Superior temporal gyrus (tissue), 1 donor: ENCODE data around the gene PRR11.
"Not testable (repeated sequence)": the region's sequence is repeated elsewhere in the genome, so short reads cannot be mapped to it uniquely, and the experiment has no call there.

Experiments
- DNase-seq: peaks from one replicate; pipeline ENCODE4 v3.0.0-alpha.2; 2016; ENCODE audit errors: extremely low spot score

The PRR11 gene

GRCh38 chr17:59151591-59151990, 4.0 kb upstream of the PRR11 start:
- peak; percentile 10 for DNase-seq

- DNase-seq, result peak; percentile 11
These were observed 2.6 kb upstream of the PRR11 start for GRCh38 chr17:59152925-59153324.

DNA sequence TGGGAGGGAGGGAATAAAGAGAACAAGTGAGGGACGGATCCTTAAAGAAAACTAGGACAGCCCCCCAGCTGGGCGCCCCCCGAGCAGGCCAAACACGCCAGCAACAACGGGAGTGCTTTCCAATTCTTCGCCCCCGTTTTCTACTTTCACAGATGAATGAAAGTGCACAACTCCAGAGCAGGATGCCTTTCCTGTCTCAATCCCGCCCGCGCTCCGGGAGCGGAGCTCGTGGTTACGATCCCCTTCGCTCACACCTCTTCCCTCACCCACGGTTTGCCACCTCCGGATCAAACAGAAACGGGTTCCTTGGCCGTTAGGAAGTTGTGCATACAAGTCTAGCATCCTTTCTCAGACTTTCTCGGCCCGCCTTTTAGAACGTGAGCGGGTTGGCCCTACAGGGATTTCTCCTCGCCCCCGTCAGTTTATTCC, 1.2 kb upstream of the PRR11 start:
- peak; percentile 53 for DNase-seq

DNA sequence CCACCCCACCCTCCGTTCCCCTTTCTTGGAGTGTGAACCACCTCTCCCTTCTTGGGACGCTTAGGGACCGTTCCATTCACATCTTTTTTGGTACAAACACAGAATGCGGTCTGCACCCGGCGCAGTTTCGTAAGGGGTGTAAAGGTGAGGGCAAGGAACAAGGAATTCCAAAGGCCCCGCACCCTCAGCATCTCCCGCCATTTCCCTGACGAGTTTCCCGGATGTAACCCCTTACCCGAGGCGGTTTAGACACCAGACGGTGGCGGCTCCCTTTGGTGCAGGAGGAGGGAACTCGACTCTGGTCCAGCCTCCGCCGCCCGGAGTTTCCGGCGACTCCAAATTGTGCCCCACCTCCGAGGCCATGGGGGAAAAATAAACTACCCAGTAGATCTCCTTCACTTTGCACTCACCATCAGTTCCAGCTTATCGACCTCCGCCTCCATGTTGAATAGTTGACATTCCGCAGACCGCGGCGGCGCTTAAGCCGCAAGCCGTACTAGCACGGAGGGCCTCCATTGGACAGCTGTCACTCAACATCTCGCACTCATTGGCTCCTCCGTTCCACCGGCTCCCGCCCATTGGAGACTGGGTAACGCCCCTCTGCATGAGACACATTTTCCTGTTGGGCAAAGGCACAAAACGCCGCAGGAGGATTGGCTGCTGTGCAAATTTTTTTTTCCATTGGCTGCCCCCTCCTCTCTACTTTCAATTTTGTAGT, 666 bp upstream of the PRR11 start, which contains the start of gene SKA2:
Gene SKA2, minus strand, starts transcription at position 466 of the 718 bp plus-strand sequence. Its CDS starts 23 bp downstream, at position 443.
- DNase-seq, result peak; percentile 100

GRCh38 chr17:59160157-59161025, 4.8 kb downstream of the PRR11 start:
- DNase-seq, result no peak

DNA sequence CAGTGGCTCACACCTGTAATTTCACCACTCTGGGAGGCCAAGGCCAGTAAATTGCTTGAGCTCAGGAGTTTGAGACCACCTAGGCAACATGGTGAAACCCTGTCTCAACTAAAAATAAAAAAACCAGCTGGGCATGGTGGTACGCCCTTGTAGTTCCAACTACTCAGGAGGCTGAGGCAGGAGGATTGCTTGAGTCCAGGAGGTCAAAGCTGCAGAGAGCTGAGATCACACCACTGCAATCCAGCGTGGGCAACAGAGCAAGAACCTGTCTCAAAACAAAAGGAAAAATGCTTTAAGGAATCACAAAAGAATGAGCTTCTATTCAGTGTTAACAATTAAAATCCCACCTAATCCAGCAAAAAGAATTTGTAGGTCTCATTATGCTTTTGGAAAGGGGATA, 5.9 kb downstream of the PRR11 start:
- DNase-seq, result no peak

DNA sequence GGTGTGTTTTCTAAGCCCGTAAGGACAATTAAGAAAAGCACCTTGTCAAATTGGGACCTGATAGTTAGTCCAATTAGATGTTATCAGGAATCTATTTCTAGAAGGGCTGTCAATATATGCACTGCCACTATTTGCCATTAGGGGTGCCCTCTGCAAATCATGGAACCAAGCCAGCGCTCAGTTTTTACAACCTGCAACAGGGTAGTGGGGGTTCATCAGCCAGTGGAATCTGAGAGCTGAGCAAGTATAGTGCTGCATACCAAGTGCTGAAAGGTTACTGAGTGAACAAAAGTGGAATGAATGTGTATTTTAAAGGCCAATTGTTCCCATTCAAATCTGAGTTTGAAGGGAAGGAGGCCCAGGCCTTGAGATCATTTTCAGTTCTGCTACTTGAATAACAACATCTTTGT, 10.4 kb downstream of the PRR11 start:
- peak; percentile 81 for DNase-seq

DNA sequence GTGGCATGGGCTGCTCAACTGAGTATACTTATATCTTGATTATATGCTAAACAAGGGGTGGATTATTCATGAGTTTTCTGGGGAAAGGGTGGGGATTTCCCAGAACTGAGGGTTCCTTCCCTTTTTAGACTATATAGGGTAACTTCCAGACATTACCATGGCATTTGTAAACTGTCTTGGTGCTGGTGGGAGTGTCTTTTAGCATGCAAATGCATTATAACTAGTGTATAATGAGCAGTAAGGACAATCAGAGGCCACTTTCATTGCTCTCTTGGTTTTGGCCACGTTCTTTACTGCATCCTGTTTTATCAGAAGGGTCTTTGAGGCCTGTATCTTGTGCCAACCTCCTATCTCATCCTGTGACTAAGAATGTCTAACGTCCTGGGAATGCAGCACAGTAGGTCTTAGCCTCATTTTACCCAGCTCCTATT, 12.0 kb downstream of the PRR11 start:
- no peak for DNase-seq

DNA sequence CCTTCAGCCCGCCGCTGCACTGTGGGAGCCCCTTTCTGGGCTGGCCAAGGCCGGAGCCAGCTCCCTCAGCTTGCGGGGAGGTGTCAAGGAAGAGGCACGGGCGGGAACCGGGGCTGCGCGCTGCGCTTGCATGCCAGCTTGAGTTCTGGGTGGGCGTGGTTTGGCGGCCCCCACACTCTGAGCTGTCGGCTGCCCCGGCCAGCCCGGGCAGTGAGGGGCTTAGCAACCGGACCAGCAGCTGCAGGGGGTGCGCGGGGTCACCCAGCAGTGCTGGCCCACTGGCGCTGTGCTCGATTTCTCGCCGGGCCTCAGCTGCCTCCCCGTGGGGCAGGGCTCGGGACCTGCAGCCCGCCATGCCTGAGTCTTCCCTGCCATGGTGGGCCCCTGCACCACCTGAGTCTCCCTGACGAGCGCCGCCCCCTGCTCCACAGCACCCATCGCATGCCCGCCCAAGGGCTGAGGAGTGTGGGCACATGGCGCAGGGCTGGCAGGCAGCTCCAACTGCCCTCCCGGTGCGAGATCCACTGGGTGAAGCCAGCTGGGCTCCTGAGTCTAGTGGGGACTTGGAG, 17.0 kb downstream of the PRR11 start:
- DNase-seq, result no peak

DNA sequence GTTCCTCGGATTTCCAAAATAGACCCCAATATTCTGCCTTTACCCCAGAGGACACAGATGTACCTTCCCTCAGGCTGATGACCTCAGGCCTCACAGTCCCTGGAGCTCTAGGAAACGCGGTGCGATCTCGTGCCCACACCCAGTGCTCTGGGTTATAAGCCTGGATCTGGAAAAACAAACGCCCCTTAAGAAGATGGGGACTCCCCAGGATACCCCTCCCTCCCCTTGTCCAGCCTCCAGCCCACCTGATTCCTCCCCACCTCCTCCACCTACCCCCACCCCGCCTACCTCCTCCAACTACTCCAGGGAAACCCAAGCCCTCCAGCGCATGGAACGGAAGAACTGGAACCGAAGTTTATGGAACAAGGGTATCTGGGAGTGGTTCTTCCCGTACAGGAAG, 19.1 kb downstream of the PRR11 start:
- DNase-seq, result no peak

DNA sequence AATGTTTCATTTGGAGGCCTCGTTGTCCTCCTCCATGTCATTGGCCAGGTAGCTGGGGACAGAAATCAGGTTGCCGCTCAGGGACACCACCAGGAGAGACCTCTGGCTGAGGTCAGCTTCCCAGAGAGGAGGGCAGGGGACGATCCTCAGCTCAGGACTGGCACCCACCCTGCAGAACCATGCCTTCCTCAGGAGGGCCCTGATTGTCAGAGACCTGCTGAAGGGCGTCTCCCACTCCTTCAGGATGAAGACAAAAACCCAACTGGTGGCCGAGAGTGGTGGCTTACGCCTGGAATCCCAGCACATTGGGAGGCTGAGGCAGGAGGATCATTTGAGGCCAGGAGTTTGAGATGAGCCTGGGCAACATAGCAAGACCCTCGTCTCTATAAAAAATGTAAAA, 19.5 kb downstream of the PRR11 start:
- DNase-seq, result no peak

- no peak for DNase-seq
These were observed 22.9 kb downstream of the PRR11 start for GRCh38 chr17:59178266-59178985.

GRCh38 chr17:59179601-59180000, 24.1 kb downstream of the PRR11 start:
- DNase-seq, result not testable (repeated sequence)

GRCh38 chr17:59180626-59181025, 25.1 kb downstream of the PRR11 start:
- DNase-seq, result no peak

GRCh38 chr17:59181481-59181880, 25.9 kb downstream of the PRR11 start:
- DNase-seq, result no peak

- DNase-seq, result no peak
These were observed 30.5 kb downstream of the PRR11 start for GRCh38 chr17:59185997-59186396.

DNA sequence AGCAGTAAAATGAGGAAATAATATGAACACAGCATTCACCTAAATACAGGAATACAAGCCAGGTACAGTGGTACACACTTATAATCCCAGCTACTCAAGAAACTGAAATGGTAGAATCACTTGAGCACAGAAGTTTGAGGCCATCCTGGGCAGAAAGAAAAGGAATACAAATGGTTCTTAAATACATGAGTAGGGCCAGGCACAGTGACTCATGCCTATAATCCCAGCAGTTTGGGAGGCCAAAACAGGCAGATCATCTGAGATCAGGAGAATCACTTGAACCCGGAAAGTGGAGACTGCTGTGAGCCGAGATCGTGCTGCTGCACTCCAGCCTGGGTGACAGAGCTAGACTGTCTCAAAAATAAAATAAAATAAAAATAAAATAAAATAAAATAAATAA, 31.3 kb downstream of the PRR11 start:
- DNase-seq, result no peak

DNA sequence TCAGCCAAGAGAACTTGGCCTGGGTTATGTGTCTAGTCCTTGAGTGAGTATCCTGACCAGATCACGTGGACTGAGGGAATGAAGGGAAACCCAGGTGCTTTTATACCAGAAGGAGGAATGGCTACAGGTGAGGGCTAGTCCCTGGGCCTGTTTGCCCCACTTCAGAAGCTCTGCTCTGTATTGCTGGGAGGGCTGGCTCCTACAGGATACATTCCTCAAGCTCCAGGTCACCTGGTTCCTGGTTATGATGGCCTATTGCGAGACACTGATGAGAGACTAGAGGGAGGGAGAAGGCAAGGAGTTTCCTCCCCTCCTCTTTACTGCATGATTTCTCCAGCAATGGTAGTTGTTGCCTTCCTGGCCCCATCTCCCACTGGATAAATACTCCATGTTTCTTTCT, 35.3 kb downstream of the PRR11 start:
- no peak for DNase-seq

GRCh38 chr17:59193336-59193862, 37.9 kb downstream of the PRR11 start:
- no peak for DNase-seq

DNA sequence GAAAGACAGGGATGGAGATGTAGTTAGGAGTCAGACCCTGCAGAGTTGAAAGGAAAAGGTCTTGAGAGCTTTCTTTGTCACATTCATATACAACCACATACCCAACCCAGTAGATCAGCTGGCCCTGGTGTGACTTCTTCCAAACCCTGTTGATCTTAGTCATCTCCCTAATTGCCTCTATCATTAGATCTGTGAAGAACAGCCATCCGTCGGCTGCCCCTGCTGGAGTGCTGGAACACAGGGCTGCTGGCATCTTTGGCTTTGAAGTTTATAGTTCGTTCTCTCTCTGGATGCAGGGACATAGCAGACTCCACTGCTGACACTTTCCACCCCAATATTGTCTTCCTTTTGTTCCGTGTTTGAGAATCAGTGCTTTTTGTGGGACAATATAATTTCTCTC, 43.9 kb downstream of the PRR11 start:
- DNase-seq, result no peak

GRCh38 chr17:59202320-59202719, 46.8 kb downstream of the PRR11 start:
- DNase-seq, result no peak

DNA sequence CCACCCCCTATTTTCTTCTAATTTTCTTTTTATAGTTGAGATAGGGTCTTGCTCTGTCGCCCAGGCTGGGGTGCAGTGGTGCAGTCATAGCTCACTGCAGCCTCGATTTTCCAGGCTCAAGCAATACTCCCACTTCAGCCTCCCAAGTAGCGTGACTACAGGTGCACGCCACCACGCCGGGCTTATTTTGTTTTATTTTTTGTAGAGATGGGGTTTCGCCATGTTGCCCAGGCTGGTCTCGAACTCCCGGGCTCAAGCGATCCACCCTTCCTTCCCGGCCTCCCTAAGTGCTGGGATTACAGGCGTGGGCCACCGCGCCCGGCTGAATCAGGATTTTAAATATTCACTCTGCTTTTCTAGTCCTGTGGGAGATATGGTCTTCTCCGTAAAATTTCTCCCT, 63.8 kb downstream of the PRR11 start:
- DNase-seq, result no peak
